Measurements from ENCODE around the gene URB2. TPM values are rescaled to one million over a fixed set of nuclear protein-coding genes. Genes with fewer than 3 reads are reported as not detected.

URB2 gene
- total RNA-seq, 4 donors from 2014 or later, result 6.4 to 14.9 (median 7.1) TPM

GRCh38 chr1:229600229-229600628 is 25.8 kb upstream of the URB2 start:
- Histone ChIP-seq H3K27ac (no peak overlapping the region), H3K27me3 (no peaks in the 10 kb centered on the region), H3K9me3 (no peaks in the 10 kb centered on the region), H3K36me3 (peaks cover 16 to 18% of the 10 kb centered on the region in 2 donors), H3K4me1 (peaks cover 10 to 12% of the 10 kb centered on the region in 2 donors), H3K4me3 (replicated peaks in 1 of 3) (no peak overlapping the region)
- TF ChIP-seq POLR2A (IDR thresholded peaks at IDR 0.05), result no peak
- no peak for TF ChIP-seq CTCF (IDR thresholded peaks at IDR 0.05)
- intact Hi-C loops (cut with DNase I), result no loop called here
- WGBS, 2 donors, result 90 to 96% methylated on average over 5 of the region's 5 CpGs
- DNase-seq, result no peak

GRCh38 chr1:229603371-229604005 is 22.6 kb upstream of the URB2 start:
- DNase-seq, result no peak
- Histone ChIP-seq H3K36me3 (peaks cover 26 to 32% of the 10 kb centered on the region in 2 donors), H3K27ac (no peak overlapping the region), H3K9me3 (no peaks in the 10 kb centered on the region), H3K4me3 (replicated peaks in 1 of 3) (no peak overlapping the region), H3K4me1 (no peaks in the 10 kb centered on the region), H3K27me3 (no peaks in the 10 kb centered on the region)
- TF ChIP-seq CTCF (IDR thresholded peaks at IDR 0.05), result no peak
- no peak for TF ChIP-seq POLR2A (IDR thresholded peaks at IDR 0.05)
- intact Hi-C loops (cut with DNase I), result no loop called here
- WGBS, 2 donors, result 88 to 91% methylated on average over 7 of the region's 7 CpGs

- Histone ChIP-seq H3K4me1 (no peaks in the 10 kb centered on the region), H3K9me3 (no peaks in the 10 kb centered on the region), H3K4me3 (replicated peaks in 1 of 3) (no peak overlapping the region), H3K36me3 (peaks cover 43 to 48% of the 10 kb centered on the region in 2 donors), H3K27me3 (no peaks in the 10 kb centered on the region), H3K27ac (no peak overlapping the region)
- intact Hi-C loops (cut with DNase I), result no loop called here
- no peak for DNase-seq
- 90 to 98% methylated on average over 2 of the region's 2 CpGs for WGBS, 2 donors
- TF ChIP-seq CTCF (IDR thresholded peaks at IDR 0.05) (no peak), POLR2A (IDR thresholded peaks at IDR 0.05) (no peak)
These were observed 18.7 kb upstream of the URB2 start for GRCh38 chr1:229607370-229607769.

- Histone ChIP-seq H3K4me1 (no peaks in the 10 kb centered on the region), H3K27ac (no peak overlapping the region), H3K4me3 (replicated peaks in 1 of 3) (no peak overlapping the region), H3K9me3 (no peaks in the 10 kb centered on the region), H3K27me3 (no peaks in the 10 kb centered on the region), H3K36me3 (peaks cover 35 to 49% of the 10 kb centered on the region in 2 donors)
- intact Hi-C loops (cut with DNase I), result no loop called here
- no peak for DNase-seq
- WGBS, 2 donors, result 95 to 97% methylated on average over 2 of the region's 2 CpGs
- TF ChIP-seq CTCF (IDR thresholded peaks at IDR 0.05), result no peak
- no peak for TF ChIP-seq POLR2A (IDR thresholded peaks at IDR 0.05)
These were observed 17.5 kb upstream of the URB2 start for GRCh38 chr1:229608590-229608989.

- intact Hi-C loops (cut with DNase I), result no loop called here
- Histone ChIP-seq H3K27ac (no peak overlapping the region), H3K4me1 (no peaks in the 10 kb centered on the region), H3K27me3 (no peaks in the 10 kb centered on the region), H3K36me3 (peaks cover 19 to 40% of the 10 kb centered on the region in 2 donors), H3K9me3 (no peaks in the 10 kb centered on the region), H3K4me3 (replicated peaks in 1 of 3) (no peak overlapping the region)
- WGBS, 2 donors, result 87 to 96% methylated on average over 5 of the region's 5 CpGs
- DNase-seq, result no peak
- TF ChIP-seq POLR2A (IDR thresholded peaks at IDR 0.05), result no peak
- TF ChIP-seq CTCF (IDR thresholded peaks at IDR 0.05), result no peak
These were observed 12.1 kb upstream of the URB2 start for GRCh38 chr1:229613938-229614337.
